ENCODE results near the gene CYP8B1. TPM values are rescaled to one million over a fixed set of nuclear protein-coding genes. Genes with fewer than 3 reads are reported as not detected.

The CYP8B1 gene
- total RNA-seq, 1 donor, result not detected

DNA sequence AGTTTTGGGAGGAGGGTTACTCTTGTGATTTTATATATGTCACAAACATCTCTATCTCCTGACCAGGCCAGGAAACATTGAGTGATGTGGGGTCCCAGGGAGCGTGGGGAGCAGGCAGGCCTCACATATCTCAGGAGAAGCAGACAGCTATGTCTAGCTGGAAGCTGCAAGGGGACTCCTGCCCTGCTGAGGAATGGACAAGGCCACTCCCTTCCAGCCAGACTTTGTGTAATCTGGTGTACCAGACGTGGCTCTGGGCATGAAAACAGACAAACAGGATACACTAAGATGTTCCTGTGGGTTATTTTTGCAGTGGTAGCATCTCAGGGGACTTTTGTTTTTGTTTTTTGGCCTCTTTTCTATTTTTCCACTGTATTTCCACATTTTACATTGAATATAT lies 23.2 kb downstream of the CYP8B1 start:
- Histone ChIP-seq H3K4me2 (ENCODE audit: insufficient read depth, low read length) (no peak overlapping the region), H3K79me2 (ENCODE audit: insufficient read depth, low read length) (no peaks in the 10 kb centered on the region), H3K27me3 (ENCODE audit: insufficient read depth, low read length) (peaks cover 14% of the 10 kb centered on the region), H3K4me1 (ENCODE audit: insufficient read depth, low read length) (no peaks in the 10 kb centered on the region), H2AFZ (ENCODE audit: low read length) (no peak overlapping the region), H3K27ac (ENCODE audit: low read depth, low read length) (no peak overlapping the region), H3K9me3 (ENCODE audit: low read depth, low read length) (no peaks in the 10 kb centered on the region), H3K36me3 (ENCODE audit: insufficient read depth, low read length) (no peaks in the 10 kb centered on the region), H3K4me3 (ENCODE audit: insufficient read depth, low read length) (no peak overlapping the region), H4K20me1 (ENCODE audit: insufficient read depth, low read length) (no peaks in the 10 kb centered on the region)
- TF ChIP-seq, protein P1, sequence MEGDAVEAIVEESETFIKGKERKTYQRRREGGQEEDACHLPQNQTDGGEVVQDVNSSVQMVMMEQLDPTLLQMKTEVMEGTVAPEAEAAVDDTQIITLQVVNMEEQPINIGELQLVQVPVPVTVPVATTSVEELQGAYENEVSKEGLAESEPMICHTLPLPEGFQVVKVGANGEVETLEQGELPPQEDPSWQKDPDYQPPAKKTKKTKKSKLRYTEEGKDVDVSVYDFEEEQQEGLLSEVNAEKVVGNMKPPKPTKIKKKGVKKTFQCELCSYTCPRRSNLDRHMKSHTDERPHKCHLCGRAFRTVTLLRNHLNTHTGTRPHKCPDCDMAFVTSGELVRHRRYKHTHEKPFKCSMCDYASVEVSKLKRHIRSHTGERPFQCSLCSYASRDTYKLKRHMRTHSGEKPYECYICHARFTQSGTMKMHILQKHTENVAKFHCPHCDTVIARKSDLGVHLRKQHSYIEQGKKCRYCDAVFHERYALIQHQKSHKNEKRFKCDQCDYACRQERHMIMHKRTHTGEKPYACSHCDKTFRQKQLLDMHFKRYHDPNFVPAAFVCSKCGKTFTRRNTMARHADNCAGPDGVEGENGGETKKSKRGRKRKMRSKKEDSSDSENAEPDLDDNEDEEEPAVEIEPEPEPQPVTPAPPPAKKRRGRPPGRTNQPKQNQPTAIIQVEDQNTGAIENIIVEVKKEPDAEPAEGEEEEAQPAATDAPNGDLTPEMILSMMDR (IDR thresholded peaks at IDR 0.05; ENCODE audit: extremely low read depth, low read depth, low read length), result no peak
- DNase-seq (ENCODE audit: insufficient read length, low spot score, missing footprints), result no peak

DNA sequence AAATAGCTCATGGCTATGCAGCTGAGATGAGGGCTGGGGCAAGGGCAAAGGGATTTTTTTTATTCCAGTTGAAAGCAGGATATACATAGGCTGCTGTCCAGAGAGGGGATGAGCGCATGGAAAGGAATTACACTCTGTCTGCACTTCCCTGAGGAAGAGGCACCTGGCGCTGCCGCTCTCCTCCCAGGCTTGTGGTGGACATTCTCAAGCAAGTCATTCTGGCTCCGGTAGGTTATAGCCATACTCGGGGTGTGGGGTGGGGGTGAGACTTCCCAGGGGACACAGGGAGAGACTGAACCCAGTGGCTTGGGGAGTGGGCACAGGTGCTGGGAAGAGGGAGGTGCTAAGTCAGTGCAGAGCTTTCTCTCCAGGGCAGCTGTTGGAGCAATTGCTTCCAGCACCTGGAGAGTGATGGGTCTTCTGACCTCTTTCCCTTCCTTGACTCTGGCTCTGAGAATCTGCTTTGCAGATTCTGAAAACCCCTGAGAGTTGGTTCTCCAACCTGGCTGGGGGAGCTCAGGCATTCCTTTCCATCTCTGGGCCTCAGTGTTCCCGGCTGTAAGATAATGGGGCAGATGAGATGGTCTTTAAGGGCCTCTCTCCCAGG lies 24.3 kb downstream of the CYP8B1 start:
- Histone ChIP-seq H3K27me3 (ENCODE audit: insufficient read depth, low read length) (peaks cover 12% of the 10 kb centered on the region), H3K4me1 (ENCODE audit: insufficient read depth, low read length) (no peaks in the 10 kb centered on the region), H2AFZ (ENCODE audit: low read length) (no peak overlapping the region), H3K79me2 (ENCODE audit: insufficient read depth, low read length) (no peaks in the 10 kb centered on the region), H3K27ac (ENCODE audit: low read depth, low read length) (no peak overlapping the region), H3K9me3 (ENCODE audit: low read depth, low read length) (no peaks in the 10 kb centered on the region), H4K20me1 (ENCODE audit: insufficient read depth, low read length) (no peaks in the 10 kb centered on the region), H3K36me3 (ENCODE audit: insufficient read depth, low read length) (no peaks in the 10 kb centered on the region), H3K4me2 (ENCODE audit: insufficient read depth, low read length) (no peak overlapping the region), H3K4me3 (ENCODE audit: insufficient read depth, low read length) (no peak overlapping the region)
- TF ChIP-seq, protein P1 (IDR thresholded peaks at IDR 0.05; ENCODE audit: extremely low read depth, low read depth, low read length), result no peak
- DNase-seq (ENCODE audit: insufficient read length, low spot score, missing footprints), result no peak

DNA sequence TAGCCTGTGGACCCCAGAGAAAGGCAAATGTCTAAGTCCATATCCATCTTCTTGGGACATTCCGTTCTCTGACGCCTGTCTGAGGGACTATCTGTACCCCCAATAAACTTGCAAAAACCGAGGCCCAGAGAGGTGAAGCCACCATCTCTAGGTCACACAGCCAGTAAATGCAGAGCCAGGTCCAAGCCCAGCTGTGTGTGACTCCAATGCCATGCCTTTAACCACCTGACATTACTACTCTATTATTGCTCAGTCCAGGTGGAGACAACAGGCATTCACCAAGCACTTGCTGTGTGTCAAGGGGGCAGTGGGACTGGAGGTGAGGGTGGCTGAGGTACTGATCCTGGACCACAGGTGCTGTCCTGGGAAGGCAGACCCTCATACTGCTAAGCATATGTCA lies 25.4 kb downstream of the CYP8B1 start:
- H3K36me3 ChIP-seq (ENCODE audit: insufficient read depth, low read length), result no peaks in the 10 kb centered on the region
- H3K4me2 ChIP-seq (ENCODE audit: insufficient read depth, low read length), result no peak overlapping the region
- H3K9me3 ChIP-seq (ENCODE audit: low read depth, low read length), result no peaks in the 10 kb centered on the region
- H2AFZ ChIP-seq (ENCODE audit: low read length), result no peak overlapping the region
- H3K4me1 ChIP-seq (ENCODE audit: insufficient read depth, low read length), result no peaks in the 10 kb centered on the region
- H3K27ac ChIP-seq (ENCODE audit: low read depth, low read length), result no peak overlapping the region
- no peaks in the 10 kb centered on the region for H3K79me2 ChIP-seq (ENCODE audit: insufficient read depth, low read length)
- H4K20me1 ChIP-seq (ENCODE audit: insufficient read depth, low read length), result no peaks in the 10 kb centered on the region
- no peak for DNase-seq (ENCODE audit: insufficient read length, low spot score, missing footprints)
- peaks cover 17% of the 10 kb centered on the region for H3K27me3 ChIP-seq (ENCODE audit: insufficient read depth, low read length)
- H3K4me3 ChIP-seq (ENCODE audit: insufficient read depth, low read length), result no peak overlapping the region
- TF ChIP-seq, protein P1 (IDR thresholded peaks at IDR 0.05; ENCODE audit: extremely low read depth, low read depth, low read length), result no peak

DNA sequence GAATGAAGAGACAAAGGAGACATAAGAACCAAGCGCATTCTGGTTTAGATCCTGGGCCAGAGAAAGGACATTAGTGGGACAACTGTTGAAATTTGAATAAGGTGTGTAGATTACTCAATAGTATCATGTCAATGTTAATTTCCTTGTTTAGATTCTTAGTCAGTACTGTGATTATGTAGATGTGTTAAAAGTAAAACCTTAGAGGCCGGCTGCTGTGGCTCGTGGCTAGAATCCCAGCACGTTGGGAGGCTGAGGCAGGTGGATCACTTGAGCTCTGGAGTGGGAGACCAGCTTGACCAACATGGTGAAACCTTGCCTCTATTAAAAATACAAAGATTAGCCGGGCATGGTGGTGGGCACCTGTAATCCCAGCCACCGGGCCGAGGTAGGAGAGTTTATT lies 26.7 kb downstream of the CYP8B1 start:
- no peaks in the 10 kb centered on the region for H3K9me3 ChIP-seq (ENCODE audit: low read depth, low read length)
- no peak for DNase-seq (ENCODE audit: insufficient read length, low spot score, missing footprints)
- no peak overlapping the region for H3K27ac ChIP-seq (ENCODE audit: low read depth, low read length)
- H3K36me3 ChIP-seq (ENCODE audit: insufficient read depth, low read length), result no peaks in the 10 kb centered on the region
- H3K4me2 ChIP-seq (ENCODE audit: insufficient read depth, low read length), result no peak overlapping the region
- no peak overlapping the region for H3K4me3 ChIP-seq (ENCODE audit: insufficient read depth, low read length)
- peaks cover 22% of the 10 kb centered on the region for H3K27me3 ChIP-seq (ENCODE audit: insufficient read depth, low read length)
- H3K4me1 ChIP-seq (ENCODE audit: insufficient read depth, low read length), result no peaks in the 10 kb centered on the region
- TF ChIP-seq, protein P1 (IDR thresholded peaks at IDR 0.05; ENCODE audit: extremely low read depth, low read depth, low read length), result no peak
- H3K79me2 ChIP-seq (ENCODE audit: insufficient read depth, low read length), result no peaks in the 10 kb centered on the region
- no peaks in the 10 kb centered on the region for H4K20me1 ChIP-seq (ENCODE audit: insufficient read depth, low read length)
- H2AFZ ChIP-seq (ENCODE audit: low read length), result no peak overlapping the region
